K562 (cell line): Measurements from ENCODE around the gene LTB4R2. TPM values are rescaled to one million over a fixed set of nuclear protein-coding genes. Genes with fewer than 3 reads are reported as not detected.

Source experiments
- ATAC-seq: fragments of 200-7000 bp; cut with Tn5 transposase; 3 replicates; pipeline ENCODE4 v1.9.1; 2020; ENCODE audit warnings: moderate library complexity
- BruUV-seq: library from RNA; stranded (reverse); fragments of 400-500 nt; replicated peaks from 2 replicates; lab custom pipeline; 2021; lab: Mats Ljungman, UMichigan
- CTCF ChIA-PET: fragments of 300-600 bp; formaldehyde crosslinking; extraction: SDS; loops from one replicate; lab custom pipeline; 2021; ENCODE audit warnings: low intra/inter-chr PET ratio; lab: Yijun Ruan, JAX
- POLR2A ChIA-PET: fragments of 300-600, 350-650 bp; sonication (Branson Sonifier 250); formaldehyde crosslinking; extraction: SDS; loops from one replicate; lab custom pipeline; 2021; ENCODE audit warnings: antibody characterized with exemption, inconsistent platforms; lab: Yijun Ruan, JAX
- DNase-seq, 4 experiments: peaks; one replicate each; pipeline versions ENCODE4 v3.0.0 to v3.0.0-alpha.2; 2011 to 2018; ENCODE audit warnings: low spot score in 3 of 4, mixed read lengths in 3 of 4; ENCODE audit errors: extremely low read depth in 1 of 4
- FAIRE-seq: peaks from 2 replicates; lab custom pipeline; 2011; peaks lifted over from hg19 to GRCh38; lab: Jason Lieb, UNC
- H2AFZ ChIP-seq: 2 replicates; pipeline ENCODE4 v1.6.0; 2011; ENCODE audit warnings: low read depth, low read length, control low read depth, inconsistent platforms
- H3K27ac ChIP-seq: fragments of 200-600 bp; 3 replicates; pipeline ENCODE4 v1.8.0; 2011; ENCODE audit warnings: low read depth, mild to moderate bottlenecking, control low read depth, inconsistent platforms, low read length, moderate library complexity, mixed read lengths; ENCODE audit errors: extremely low read depth
- H3K27me3 ChIP-seq, 2 experiments: fragments of 300-600 bp in 1 of 2; 2 replicates in 1 of 2; 3 replicates in 1 of 2; pipeline versions ENCODE4 v1.6.0 to v1.8.0; 2011; ENCODE audit warnings: inconsistent platforms in 2 of 2, low read length in 2 of 2, mild to moderate bottlenecking in 1 of 2, mixed read lengths in 1 of 2, moderate library complexity in 1 of 2; ENCODE audit not compliant: control insufficient read depth in 2 of 2, insufficient read depth in 2 of 2
- H3K36me3 ChIP-seq: fragments of 300-600 bp; 3 replicates; pipeline ENCODE4 v1.8.0; 2011; ENCODE audit warnings: mild to moderate bottlenecking, low read length, inconsistent platforms; ENCODE audit not compliant: control insufficient read depth, insufficient read depth
- H3K4me1 ChIP-seq, 2 experiments: fragments of 200-600 bp in 1 of 2; replicated peaks in 1 of 2; 2 replicates in 1 of 2; 3 replicates in 1 of 2; pipeline versions ENCODE4 v1.5.1 to v1.8.0; 2011; ENCODE audit warnings: inconsistent platforms in 2 of 2, low read length in 2 of 2, mild to moderate bottlenecking in 1 of 2, mixed read lengths in 1 of 2, moderate library complexity in 1 of 2; ENCODE audit not compliant: control insufficient read depth in 2 of 2, insufficient read depth in 2 of 2
- H3K4me2 ChIP-seq: 2 replicates; pipeline ENCODE4 v1.6.1; 2011; ENCODE audit warnings: low read length, control low read depth, inconsistent platforms, mixed read lengths; ENCODE audit not compliant: insufficient read depth
- H3K4me3 ChIP-seq: fragments of 200-600 bp; sonication (generic), shearing (Covaris generic); 2 replicates; pipeline ENCODE4 v1.5.1; 2016; ENCODE audit warnings: control low read depth, inconsistent platforms
- H3K79me2 ChIP-seq: fragments of 200-600 bp; 3 replicates; pipeline ENCODE4 v1.8.0; 2011; ENCODE audit warnings: low read length, inconsistent platforms; ENCODE audit not compliant: control insufficient read depth, insufficient read depth
- H3K9ac ChIP-seq, 2 experiments: 2 replicates each; pipeline versions ENCODE4 v1.6.0 to v1.6.1; 2011; ENCODE audit warnings: low read depth in 2 of 2, low read length in 2 of 2, control low read depth in 1 of 2, inconsistent platforms in 1 of 2, mild to moderate bottlenecking in 1 of 2, mixed read lengths in 1 of 2; ENCODE audit not compliant: insufficient read depth in 1 of 2
- H3K9me1 ChIP-seq: one replicate; pipeline ENCODE4 v1.6.0; 2011; ENCODE audit warnings: inconsistent platforms, mild to moderate bottlenecking, low read length, moderate library complexity; ENCODE audit not compliant: control insufficient read depth, insufficient read depth
- H3K9me3 ChIP-seq: replicated peaks from 2 replicates; pipeline ENCODE4 v1.5.1; 2011; ENCODE audit warnings: low read depth, low read length, inconsistent platforms; ENCODE audit not compliant: control insufficient read depth, insufficient read depth
- H4K20me1 ChIP-seq: replicated peaks from 2 replicates; pipeline ENCODE4 v1.6.1; 2011; ENCODE audit warnings: low read length, inconsistent platforms, mixed read lengths; ENCODE audit not compliant: control insufficient read depth, insufficient read depth
- ARID1B ChIP-seq: fragments of 450-650 bp; IDR thresholded peaks from 2 replicates; pipeline ENCODE4 v1.6.1; 2016; ENCODE audit warnings: antibody characterized with exemption, mild to moderate bottlenecking, inconsistent platforms
- BRD9 ChIP-seq: fragments of 450-650 bp; IDR thresholded peaks from 2 replicates; pipeline ENCODE4 v1.6.1; 2018; ENCODE audit warnings: low read depth; ENCODE audit not compliant: partially characterized antibody
- CBFA2T2 ChIP-seq: fragments of 450-650 bp; conservative IDR thresholded peaks from 2 replicates; pipeline ENCODE4 v1.6.1; 2017; ENCODE audit warnings: mild to moderate bottlenecking
- MYBL2 ChIP-seq, 2 experiments: fragments of 450-650 bp in 1 of 2; sonication (generic) in 1 of 2; formaldehyde crosslinking in 1 of 2; IDR thresholded peaks; 2 replicates each; pipeline versions ENCODE4 v1.6.1 to v1.8.1; 2017 to 2022; ENCODE audit warnings: borderline replicate concordance in 1 of 2, inconsistent platforms in 1 of 2, low read depth in 1 of 2, mild to moderate bottlenecking in 1 of 2, missing genetic modification reagents in 1 of 2, moderate library complexity in 1 of 2
- POLR2G ChIP-seq: fragments of 200-400 bp; formaldehyde crosslinking; IDR thresholded peaks from 2 replicates; pipeline ENCODE4 v1.6.1; 2017; ENCODE audit warnings: low read depth, mild to moderate bottlenecking, antibody characterized with exemption, low read length, moderate library complexity
- RBBP5 ChIP-seq: fragments of 200-600 bp; sonication (generic); IDR thresholded peaks from 2 replicates; pipeline ENCODE4 v1.6.1; 2012; ENCODE audit warnings: borderline replicate concordance, mild to moderate bottlenecking, low read length, control low read depth, inconsistent platforms; ENCODE audit not compliant: insufficient read depth, poor library complexity, severe bottlenecking
- ZFP36 ChIP-seq: fragments of 150-350 bp; IDR thresholded peaks from 2 replicates; pipeline ENCODE4 v1.6.1; 2018; ENCODE audit warnings: low read length, low read depth; ENCODE audit not compliant: partially characterized antibody
- ZNF589 ChIP-seq: fragments of 200-800 bp; sonication (Bioruptor generic); IDR thresholded peaks from 2 replicates; pipeline ENCODE4 v1.6.1; 2016; ENCODE audit warnings: low read depth, missing genetic modification characterization, missing compliant biosample characterization
- ZNF764 ChIP-seq: fragments of 250-450 bp; sonication (Bioruptor Pico); IDR thresholded peaks from 2 replicates; pipeline ENCODE4 v1.4.0; 2020; ENCODE audit warnings: low read depth, mild to moderate bottlenecking, moderate library complexity
- WGBS: fragments of 100-300 bp; shearing (Covaris generic); methylation state at CpG from one replicate; pipeline ENCODE4 v1.1.6; 2016; ENCODE audit warnings: low coverage, mixed read lengths; ENCODE audit not compliant: insufficient coverage; ENCODE audit errors: missing lambda C conversion rate; 5-methylcytosine and 5-hydroxymethylcytosine counted together
- in situ Hi-C: fragments of 300-500 bp; cut with MboI; formaldehyde crosslinking; loops from 4 replicates; pipeline ENCODE4 v1.15.0; 2018; ENCODE audit warnings: inconsistent platforms, mixed read lengths
- intact Hi-C: fragments of 100-400 bp; cut with micrococcal nuclease; formaldehyde crosslinking; loops from 2 replicates; pipeline ENCODE4 v1.14.2; 2022
- polyA plus RNA-seq, 8 experiments: library from polyadenylated mRNA; depleted of rRNA in 4 of 8; stranded (reverse) in 5 of 8; unstranded in 3 of 8; fragments of >200 nt; fragmentation: Nextera tagmentation in 2 of 8; fragmentation: Illumina TruSeq in 1 of 8; extraction: Ambion mirVana in 2 of 8; extraction: Trizol in 1 of 8; gene quantifications; 2 replicates each; pipeline versions ENCODE4 v1.2.1 to v1.2.3, GENCODE V29; 2011 to 2014; ENCODE audit warnings: inconsistent platforms in 1 of 8, missing spikeins in 1 of 8
- total RNA-seq, 7 experiments: library from RNA; depleted of rRNA in 6 of 7; stranded (reverse); fragments of >200 nt in 6 of 7; fragmentation: Illumina TruSeq in 2 of 7; extraction: Trizol in 2 of 7; gene quantifications; 2 replicates each; pipeline versions ENCODE4 v1.2.1 to v1.2.3, GENCODE V29; 2011 to 2021; ENCODE audit warnings: low replicate concordance in 1 of 7

The LTB4R2 gene
- total and polyA plus RNA-seq, 9 of the 15 experiments (the other 6 are each of a cell fraction or from before 2014, with no cell fraction given) = 0.03 to 11.6 (median 2.8) TPM; not detected in 1

DNA sequence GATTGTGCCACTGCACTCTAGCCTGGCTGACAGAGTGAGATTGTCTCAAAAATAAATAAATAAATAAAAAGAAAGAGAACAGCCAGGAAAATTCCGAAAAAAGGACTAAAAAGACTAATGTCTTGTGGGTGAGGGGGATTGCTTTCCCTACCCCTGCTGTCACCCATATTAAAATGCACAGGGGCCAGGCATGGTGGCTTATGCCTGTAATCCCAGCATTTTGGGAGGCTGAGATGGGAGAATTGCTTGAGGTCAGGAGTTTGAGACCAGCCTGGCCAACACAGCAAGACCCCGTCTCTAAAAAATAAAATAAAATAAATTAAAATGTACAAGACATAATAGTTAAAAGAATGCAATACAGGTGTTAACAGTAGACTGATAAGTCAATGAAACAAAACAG lies 16.4 kb upstream of the LTB4R2 start:
- Histone ChIP-seq H3K9ac (no peak overlapping the region), H3K79me2 (no peaks in the 10 kb centered on the region), H3K27me3 (no peaks in the 10 kb centered on the region), H3K4me3 (no peak overlapping the region), H2AFZ (no peak overlapping the region), H3K4me2 (no peak overlapping the region), H3K4me1 (peaks cover 2 to 9% of the 10 kb centered on the region in 2 experiments; a peak in 3 of 5 replicates), H3K9me3 (no peaks in the 10 kb centered on the region), H4K20me1 (no peaks in the 10 kb centered on the region), H3K9me1 (peaks cover 3% of the 10 kb centered on the region), H3K27ac (no peak overlapping the region), H3K36me3 (peaks cover 40% of the 10 kb centered on the region)
- CTCF ChIA-PET = no interaction called here
- no TSS peak for BruUV-seq
- in situ Hi-C loops (loop anchor here (10.0 kb wide), 1 partner anchor 279 kb away; no protein-coding TSS in a partner anchor), intact Hi-C loops (no loop called here)
- DNase-seq (no peak), FAIRE-seq (no peak), ATAC-seq (no peak)
- 80% methylated on average over 1 of the region's 2 CpGs for WGBS
- TF ChIP-seq ZNF589 (no peak), MYBL2 (IDR thresholded peaks at IDR 0.05; ENCODE audit: low read depth) (no peak), MYBL2 (CRISPR knock-in tag; IDR thresholded peaks at IDR 0.05; ENCODE audit: borderline replicate concordance) (no peak), RBBP5 (no peak), POLR2G (no peak), ZNF764 (CRISPR knock-in tag) (no peak), BRD9 (no peak), CBFA2T2 (no peak), ARID1B (no peak), ZFP36 (no peak)
- POLR2A ChIA-PET = interaction anchor here (0.7 to 0.8 kb wide), 2 partner anchors 23 to 51 kb away, joined by 3 to 4 read pairs; no protein-coding TSS in a partner anchor
